Limb (tissue), 2 donors: Measurements from ENCODE around the gene VAV3.

ENCODE experiments used
- DNase-seq, 2 donors: peaks; one replicate each; pipeline ENCODE4 v3.0.0-alpha.2; 2016; ENCODE audit errors: extremely low spot score in 2 of 2

VAV3 gene

GRCh38 chr1:107545056-107545577 is 419.9 kb downstream of the VAV3 start:
- DNase-seq: no peak

- DNase-seq: no peak
Observed at GRCh38 chr1:107544285-107544684, 420.7 kb downstream of the VAV3 start.

GRCh38 chr1:107541412-107541811 is 423.6 kb downstream of the VAV3 start:
- DNase-seq: no peak

DNA sequence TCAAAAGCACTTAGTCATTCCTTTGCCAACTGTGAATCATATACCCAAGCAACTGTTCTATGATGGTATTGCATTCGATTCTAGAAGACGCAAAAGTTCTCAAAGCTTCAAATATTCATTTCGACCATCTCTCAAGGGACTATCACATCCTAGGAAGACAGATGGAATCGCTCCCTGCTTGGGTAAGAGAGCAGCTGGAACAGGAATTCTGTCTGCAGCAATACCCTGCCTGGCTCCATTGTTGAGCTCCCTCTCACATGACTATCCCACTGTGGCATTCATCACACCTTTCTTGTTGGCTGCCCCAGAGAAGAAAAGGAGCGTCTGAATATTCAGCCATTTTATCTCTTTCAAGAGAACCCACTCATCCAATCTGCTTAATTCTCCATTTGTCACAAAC is 426.5 kb downstream of the VAV3 start:
- DNase-seq: no peak

DNA sequence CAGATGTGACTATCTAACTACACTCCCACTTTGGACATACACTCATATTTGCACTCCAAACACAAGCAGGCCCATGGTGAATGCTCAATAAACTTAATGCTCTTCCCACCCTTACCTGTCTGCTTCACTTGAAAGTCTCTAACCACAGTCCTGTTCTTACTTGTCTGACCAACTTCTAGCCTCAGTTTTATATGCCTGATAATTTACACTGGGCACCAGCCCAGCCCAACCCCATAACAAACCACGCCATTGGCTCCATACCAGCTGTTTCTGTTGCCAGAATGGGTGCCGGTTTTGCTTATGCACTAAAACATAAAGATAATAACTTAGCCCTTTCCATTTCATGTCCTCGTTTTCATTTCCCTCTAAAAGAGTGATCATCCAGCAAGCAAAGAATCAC is 428.7 kb downstream of the VAV3 start:
- no peak for DNase-seq

DNA sequence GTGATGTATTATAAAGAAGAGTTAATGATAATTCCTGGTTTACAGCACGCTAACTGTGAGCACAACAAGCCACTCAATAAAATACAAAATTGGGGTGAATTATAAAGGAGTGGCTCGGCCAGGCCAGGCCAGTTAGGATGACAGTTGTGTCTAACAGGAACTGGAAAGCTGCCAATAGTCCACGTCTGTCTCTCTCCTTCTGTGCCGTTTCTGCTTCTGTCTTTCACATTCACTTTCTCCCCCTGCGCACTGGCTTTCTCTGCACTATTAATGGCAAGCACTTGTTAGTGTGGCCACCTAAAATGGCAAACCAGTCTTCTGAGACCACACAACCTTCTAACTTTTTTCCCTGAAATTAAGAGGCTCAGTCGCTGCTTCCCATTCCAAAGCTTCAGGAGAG is 429.9 kb downstream of the VAV3 start:
- no peak for DNase-seq

- no peak for DNase-seq
Observed at GRCh38 chr1:107534632-107535031, 430.3 kb downstream of the VAV3 start.

DNA sequence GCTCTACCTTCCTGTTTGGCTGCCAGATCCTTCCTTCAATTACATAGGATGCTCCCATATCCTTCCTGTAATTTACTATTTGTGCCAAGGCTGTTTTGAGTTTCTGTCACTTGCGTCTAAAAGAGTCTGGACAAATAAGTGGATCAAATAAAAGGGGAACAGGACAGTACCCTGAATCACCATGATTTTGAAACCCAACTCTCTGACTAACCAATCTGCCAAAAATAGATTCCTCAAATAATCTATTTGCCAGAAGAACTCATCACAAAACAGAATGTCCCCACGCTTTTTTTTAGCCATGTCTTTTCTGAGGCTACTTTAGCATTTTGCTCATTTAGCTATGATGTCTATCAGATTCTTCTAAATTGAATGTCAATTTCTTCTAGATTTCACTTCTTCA is 431.5 kb downstream of the VAV3 start:
- no peak for DNase-seq

- no peak for DNase-seq
Observed at GRCh38 chr1:107532318-107532717, 432.7 kb downstream of the VAV3 start.

GRCh38 chr1:107531065-107531908 is 433.7 kb downstream of the VAV3 start:
- DNase-seq: no peak

DNA sequence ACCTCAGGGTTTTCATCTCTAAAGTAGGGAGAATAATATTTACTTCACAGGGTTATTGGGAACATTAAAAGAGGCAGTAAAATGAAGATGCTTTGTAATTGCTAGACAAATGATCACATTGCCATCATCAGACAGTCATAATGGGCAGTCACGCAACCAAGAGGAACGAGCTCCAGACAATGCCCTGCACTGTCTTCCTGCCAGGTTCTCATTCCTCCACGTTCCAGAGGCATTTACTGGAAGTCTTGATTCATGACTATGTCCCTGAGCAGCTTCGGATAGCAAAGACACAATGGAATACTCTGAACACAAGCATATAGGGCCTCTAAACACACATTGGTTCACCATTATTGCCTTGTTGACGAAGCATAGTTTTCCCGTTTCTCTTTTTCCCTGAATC is 434.4 kb downstream of the VAV3 start:
- no peak for DNase-seq

- DNase-seq: peak in 1 of 2 donors; percentile 76
Observed at GRCh38 chr1:107529511-107530149, 435.4 kb downstream of the VAV3 start.

GRCh38 chr1:107526524-107527198 is 438.3 kb downstream of the VAV3 start:
- no peak for DNase-seq

- DNase-seq: no peak
Observed at GRCh38 chr1:107525961-107526360, 439.0 kb downstream of the VAV3 start.

- no peak for DNase-seq
Observed at GRCh38 chr1:107525145-107525544, 439.8 kb downstream of the VAV3 start.

- DNase-seq: no peak
Observed at GRCh38 chr1:107524301-107524700, 440.7 kb downstream of the VAV3 start.

DNA sequence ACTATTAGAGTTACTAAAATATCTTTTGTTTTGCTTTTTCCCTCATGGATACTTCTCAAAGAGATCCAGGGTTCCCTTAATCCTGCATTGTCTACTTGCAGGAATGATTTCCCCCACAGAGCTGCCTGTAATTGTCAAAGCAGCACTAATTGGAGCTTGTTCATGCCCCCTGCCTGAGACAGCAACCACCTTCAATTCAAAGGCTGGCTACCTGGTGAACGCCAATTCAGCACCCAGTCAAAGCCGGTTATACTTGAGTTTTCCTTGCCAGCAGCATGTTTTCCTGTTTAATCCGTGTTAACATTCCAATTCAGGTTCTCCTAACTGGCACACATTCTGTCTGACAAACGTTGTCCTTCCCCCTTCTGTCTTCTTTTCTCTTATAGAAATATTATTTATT is 441.2 kb downstream of the VAV3 start:
- no peak for DNase-seq

GRCh38 chr1:107523061-107523460 is 441.9 kb downstream of the VAV3 start:
- no peak for DNase-seq
